Activated naive CD4-positive, alpha-beta T cell treated with anti-CD3 and anti-CD28 coated beads, Interleukin-2, amount 50 U/mL, for 72 hours (primary cell): ENCODE data around the gene TNRC6C. TPM values are rescaled to one million over a fixed set of nuclear protein-coding genes. Genes with fewer than 3 reads are reported as not detected.

Experiments
- ATAC-seq, 2 donors: fragments of 150-1000 bp; cut with Tn5 transposase; 2 replicates each; pipeline ENCODE4 v1.10.0; 2021; ENCODE audit warnings: mild to moderate bottlenecking in 2 of 2, moderate library complexity in 2 of 2
- DNase-seq, 2 donors: peaks; one replicate each; pipeline ENCODE4 v3.0.0; 2021 to 2022; ENCODE audit warnings: low spot score in 2 of 2
- H3K27ac Mint-ChIP-seq, 2 donors: one replicate each; pipeline ENCODE4 v1.8.0; 2022; ENCODE audit warnings: mild to moderate bottlenecking in 2 of 2, mixed read lengths in 2 of 2
- H3K36me3 Mint-ChIP-seq, 2 donors: one replicate each; pipeline ENCODE4 v1.8.0; 2022; ENCODE audit warnings: mixed read lengths in 2 of 2
- H3K9me3 Mint-ChIP-seq, 2 donors: one replicate each; pipeline ENCODE4 v1.8.0; 2022; ENCODE audit warnings: mixed read lengths in 2 of 2
- total RNA-seq, 2 donors: library from RNA; stranded (reverse); gene quantifications; one replicate each; pipeline ENCODE4 v1.2.3, GENCODE V29; 2022

The TNRC6C gene
- total RNA-seq, 2 donors from 2014 or later: 13.4 to 28.8 TPM

- DNase-seq (peak in 1 of 2 donors; percentile 12), ATAC-seq (peak; percentile 63 to 71)
- Mint-ChIP-seq H3K9me3 (no peaks in the 10 kb centered on the region), H3K36me3 (peaks cover 0 to 6% of the 10 kb centered on the region in 2 donors), H3K27ac (peak overlapping the region in 1 of 2 donors; percentile 58)
Observed at GRCh38 chr17:77995146-77995852, 36.8 kb downstream of the TNRC6C start.

- H3K9me3 Mint-ChIP-seq: no peaks in the 10 kb centered on the region
- DNase-seq (no peak), ATAC-seq (no peak)
- H3K27ac Mint-ChIP-seq: no peak overlapping the region
- H3K36me3 Mint-ChIP-seq: peaks cover 0 to 6% of the 10 kb centered on the region in 2 donors
Observed at GRCh38 chr17:77996256-77996655, 37.8 kb downstream of the TNRC6C start.

- Mint-ChIP-seq H3K36me3 (peaks cover 0 to 6% of the 10 kb centered on the region in 2 donors), H3K9me3 (no peaks in the 10 kb centered on the region), H3K27ac (peak overlapping the region in 1 of 2 donors; percentile 15)
- DNase-seq (no peak), ATAC-seq (peak in 1 of 2 donors; percentile 84)
Observed at GRCh38 chr17:77999413-78000173, 41.1 kb downstream of the TNRC6C start.

GRCh38 chr17:78000341-78000740 lies 41.8 kb downstream of the TNRC6C start:
- Mint-ChIP-seq H3K9me3 (no peaks in the 10 kb centered on the region), H3K36me3 (peaks cover 0 to 6% of the 10 kb centered on the region in 2 donors), H3K27ac (no peak overlapping the region)
- ATAC-seq (no peak), DNase-seq (no peak)

GRCh38 chr17:78001182-78001581 lies 42.7 kb downstream of the TNRC6C start:
- no peak for ATAC-seq
- no peak overlapping the region for H3K27ac Mint-ChIP-seq
- H3K9me3 Mint-ChIP-seq: no peaks in the 10 kb centered on the region
- H3K36me3 Mint-ChIP-seq: peaks cover 0 to 6% of the 10 kb centered on the region in 2 donors
- no peak for DNase-seq

GRCh38 chr17:78001612-78002011 lies 43.1 kb downstream of the TNRC6C start:
- DNase-seq (no peak), ATAC-seq (no peak)
- Mint-ChIP-seq H3K9me3 (no peaks in the 10 kb centered on the region), H3K36me3 (peaks cover 0 to 6% of the 10 kb centered on the region in 2 donors), H3K27ac (no peak overlapping the region)

GRCh38 chr17:78002166-78002565 lies 43.7 kb downstream of the TNRC6C start:
- Mint-ChIP-seq H3K9me3 (no peaks in the 10 kb centered on the region), H3K27ac (no peak overlapping the region), H3K36me3 (peaks cover 0 to 6% of the 10 kb centered on the region in 2 donors)
- DNase-seq: no peak
- ATAC-seq: no peak

GRCh38 chr17:78005452-78006171 lies 47.1 kb downstream of the TNRC6C start:
- Mint-ChIP-seq H3K27ac (peak overlapping the region in 1 of 2 donors; percentile 24), H3K9me3 (no peaks in the 10 kb centered on the region), H3K36me3 (no peaks in the 10 kb centered on the region)
- DNase-seq (no peak), ATAC-seq (peak; percentile 79 to 99)

- Mint-ChIP-seq H3K27ac (peak overlapping the region in 1 of 2 donors; percentile 26), H3K9me3 (no peaks in the 10 kb centered on the region), H3K36me3 (no peaks in the 10 kb centered on the region)
- DNase-seq (no peak), ATAC-seq (no peak)
Observed at GRCh38 chr17:78006338-78006737, 47.8 kb downstream of the TNRC6C start.

- H3K27ac Mint-ChIP-seq: no peak overlapping the region
- DNase-seq (no peak), ATAC-seq (no peak)
- no peaks in the 10 kb centered on the region for H3K36me3 Mint-ChIP-seq
- no peaks in the 10 kb centered on the region for H3K9me3 Mint-ChIP-seq
Observed at GRCh38 chr17:78007647-78008046, 49.1 kb downstream of the TNRC6C start.

GRCh38 chr17:78010759-78011158 lies 52.3 kb downstream of the TNRC6C start:
- ATAC-seq: peak in 1 of 2 donors; percentile 44
- no peak overlapping the region for H3K27ac Mint-ChIP-seq
- no peak for DNase-seq

GRCh38 chr17:78012428-78012827 lies 53.9 kb downstream of the TNRC6C start:
- no peak for DNase-seq
- ATAC-seq: no peak
- Mint-ChIP-seq H3K36me3 (no peaks in the 10 kb centered on the region), H3K27ac (no peak overlapping the region), H3K9me3 (no peaks in the 10 kb centered on the region)

More at GRCh38 chr17:78010759-78011158, 52.3 kb downstream of the TNRC6C start:
- Mint-ChIP-seq H3K36me3 (no peaks in the 10 kb centered on the region), H3K9me3 (no peaks in the 10 kb centered on the region)

GRCh38 chr17:78013683-78014467 lies 55.4 kb downstream of the TNRC6C start:
- Mint-ChIP-seq H3K36me3 (no peaks in the 10 kb centered on the region), H3K9me3 (no peaks in the 10 kb centered on the region), H3K27ac (peak overlapping the region in 1 of 2 donors; percentile 3)
- DNase-seq: peak in 1 of 2 donors; percentile 40
- ATAC-seq: peak; percentile 56 to 72

- no peak overlapping the region for H3K27ac Mint-ChIP-seq
- no peaks in the 10 kb centered on the region for H3K36me3 Mint-ChIP-seq
- no peak for ATAC-seq
Observed at GRCh38 chr17:78014646-78015045, 56.1 kb downstream of the TNRC6C start.

GRCh38 chr17:78016852-78017251 lies 58.3 kb downstream of the TNRC6C start:
- Mint-ChIP-seq H3K9me3 (no peaks in the 10 kb centered on the region), H3K27ac (no peak overlapping the region), H3K36me3 (no peaks in the 10 kb centered on the region)
- ATAC-seq: no peak
- no peak for DNase-seq

More at GRCh38 chr17:78014646-78015045, 56.1 kb downstream of the TNRC6C start:
- no peak for DNase-seq
- no peaks in the 10 kb centered on the region for H3K9me3 Mint-ChIP-seq

GRCh38 chr17:78019367-78019975 lies 61.0 kb downstream of the TNRC6C start:
- Mint-ChIP-seq H3K36me3 (no peaks in the 10 kb centered on the region), H3K9me3 (no peaks in the 10 kb centered on the region), H3K27ac (peak overlapping the region in 1 of 2 donors; percentile 78)
- no peak for DNase-seq
- ATAC-seq: peak in 1 of 2 donors; percentile 20
